Loucy (cell line): ENCODE data around the gene RNF135.

Experiments
- CTCF ChIP-seq: fragments of 200-600 bp; sonication (generic); conservative IDR thresholded peaks from 2 replicates; pipeline ENCODE4 v1.5.1; 2014; ENCODE audit warnings: mild to moderate bottlenecking, antibody characterized with exemption, low read length
- EZH2phosphoT487 ChIP-seq: fragments of 200-600 bp; IDR thresholded peaks from 2 replicates; pipeline ENCODE4 v1.6.1; 2018; ENCODE audit warnings: antibody characterized with exemption, mild to moderate bottlenecking, moderate library complexity, borderline replicate concordance

- TF ChIP-seq CTCF (no peak), EZH2phosphoT487 (no peak)
Measured at GRCh38 chr17:30964876-30965275, 6.0 kb upstream of the RNF135 start.
